CD4-positive, alpha-beta T cell treated with Interleukin-1 beta for 1 hour (primary cell): ENCODE measurements around the gene PSMB3.

Source experiments
- DNase-seq, 2 donors: peaks; one replicate each; pipeline ENCODE4 v3.0.0-alpha.2; 2020 to 2022

The PSMB3 gene

GRCh38 chr17:38798614-38799500, 46.3 kb downstream of the PSMB3 start:
- peak in 1 of 2 donors; percentile 50 for DNase-seq

- peak; percentile 89 to 91 for DNase-seq
Measured at GRCh38 chr17:38799501-38800236, 47.1 kb downstream of the PSMB3 start, which contains the start of gene PIP4K2B. Gene PIP4K2B (minus strand): TSS chr17:38799556. CDS start chr17:38799424, 132 bp downstream.

DNA sequence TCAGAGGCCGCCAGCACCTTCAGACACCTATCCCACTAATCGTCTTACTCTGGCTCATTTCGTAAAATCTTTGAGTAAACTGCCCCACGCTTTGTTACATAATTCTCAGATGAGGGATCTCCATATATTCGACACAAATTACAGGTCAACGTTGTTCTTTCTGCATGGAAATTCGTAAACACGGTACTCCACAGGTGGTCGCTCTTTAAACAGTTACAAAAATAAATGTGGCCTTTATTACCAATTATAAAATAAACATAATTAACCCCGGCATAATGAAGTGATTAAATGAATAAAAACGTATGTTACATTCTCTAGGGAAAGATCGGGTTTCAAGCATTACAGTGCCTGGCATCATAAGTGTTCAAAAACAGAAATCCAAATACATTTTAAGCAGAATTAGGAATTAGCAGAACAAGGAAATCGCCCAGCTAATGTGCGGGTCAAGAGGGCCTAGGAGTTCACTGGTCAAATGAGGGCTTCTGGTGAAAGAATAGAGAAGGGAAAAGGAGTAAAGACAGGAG, 47.8 kb downstream of the PSMB3 start:
- DNase-seq = no peak

- no peak for DNase-seq
Measured at GRCh38 chr17:38809828-38810227, 57.3 kb downstream of the PSMB3 start.
